GM23338 (cell line): ENCODE results near the gene CCR5. TPM values are rescaled to one million over a fixed set of nuclear protein-coding genes. Genes with fewer than 3 reads are reported as not detected.

Source experiments
- ATAC-seq: fragments of 200-7000 bp; cut with Tn5 transposase; 3 replicates; pipeline ENCODE4 v1.9.1; 2020
- DNase-seq: peaks from one replicate; pipeline ENCODE4 v3.0.0-alpha.2; 2015; ENCODE audit warnings: low spot score
- H2AFZ ChIP-seq: fragments of 200-600 bp; sonication (generic); 2 replicates; pipeline ENCODE4 v1.8.0; 2016; ENCODE audit warnings: antibody characterized with exemption, mild to moderate bottlenecking, moderate library complexity
- H3F3A ChIP-seq: fragments of 200-600 bp; sonication (generic); replicated peaks from 2 replicates; pipeline ENCODE4 v1.8.0; 2017; ENCODE audit warnings: antibody characterized with exemption, mixed run types, low read depth
- H3K27ac ChIP-seq: fragments of 200-600 bp; sonication (generic); 2 replicates; pipeline ENCODE4 v1.6.1; 2016; ENCODE audit warnings: low read depth
- H3K27me3 ChIP-seq: fragments of 200-600 bp; sonication (generic); 2 replicates; pipeline ENCODE4 v1.8.0; 2016; ENCODE audit warnings: mild to moderate bottlenecking, mixed run types, moderate library complexity; ENCODE audit not compliant: insufficient read depth
- H3K36me3 ChIP-seq: fragments of 200-600 bp; sonication (generic); 2 replicates; pipeline ENCODE4 v1.8.0; 2016; ENCODE audit warnings: mild to moderate bottlenecking; ENCODE audit not compliant: insufficient read depth
- H3K4me1 ChIP-seq: fragments of 200-600 bp; sonication (generic); 2 replicates; pipeline ENCODE4 v1.8.0; 2016; ENCODE audit warnings: mild to moderate bottlenecking, moderate library complexity; ENCODE audit not compliant: insufficient read depth
- H3K4me2 ChIP-seq: fragments of 200-600 bp; sonication (generic); 2 replicates; pipeline ENCODE4 v1.7.1; 2017; ENCODE audit warnings: mixed run types
- H3K4me3 ChIP-seq: fragments of 200-600 bp; sonication (generic); 2 replicates; pipeline ENCODE4 v1.6.1; 2016; ENCODE audit warnings: mixed run types
- H3K79me2 ChIP-seq: fragments of 200-600 bp; sonication (generic); replicated peaks from 2 replicates; pipeline ENCODE4 v1.8.0; 2017; ENCODE audit warnings: mild to moderate bottlenecking; ENCODE audit not compliant: insufficient read depth
- H3K9me2 ChIP-seq: fragments of 200-600 bp; sonication (generic); 2 replicates; pipeline ENCODE4 v1.8.0; 2017; ENCODE audit not compliant: insufficient read depth
- H4K20me1 ChIP-seq: fragments of 200-600 bp; sonication (generic); replicated peaks from 2 replicates; pipeline ENCODE4 v1.8.0; 2017; ENCODE audit warnings: mild to moderate bottlenecking; ENCODE audit not compliant: insufficient read depth
- H3K27ac Mint-ChIP-seq: 2 replicates; pipeline ENCODE4 v1.8.0; 2020; ENCODE audit warnings: inconsistent platforms, mild to moderate bottlenecking, moderate library complexity, mixed read lengths
- H3K27me3 Mint-ChIP-seq: 3 replicates; pipeline ENCODE4 v1.8.0; 2022; ENCODE audit warnings: low read depth, mild to moderate bottlenecking, moderate library complexity, mixed read lengths, inconsistent platforms; ENCODE audit not compliant: insufficient read depth, poor library complexity
- H3K36me3 Mint-ChIP-seq: 3 replicates; pipeline ENCODE4 v1.8.0; 2021; ENCODE audit warnings: low read depth, mild to moderate bottlenecking, inconsistent platforms, moderate library complexity, mixed read lengths
- H3K4me1 Mint-ChIP-seq: 3 replicates; pipeline ENCODE4 v1.8.0; 2020; ENCODE audit warnings: mild to moderate bottlenecking, inconsistent platforms, mixed read lengths
- H3K4me3 Mint-ChIP-seq: 3 replicates; pipeline ENCODE4 v1.8.0; 2021; ENCODE audit warnings: moderate library complexity, mild to moderate bottlenecking, inconsistent platforms, mixed read lengths
- H3K9me3 Mint-ChIP-seq: 3 replicates; pipeline ENCODE4 v1.8.0; 2020; ENCODE audit warnings: moderate library complexity, mild to moderate bottlenecking, inconsistent platforms, mixed read lengths
- POLR2AphosphoS5 ChIP-seq: IDR thresholded peaks from 2 replicates; pipeline ENCODE4 v1.6.1; 2016; ENCODE audit warnings: antibody characterized with exemption, low read depth
- REST ChIP-seq: IDR thresholded peaks from one replicate; pipeline ENCODE4 v1.6.1; 2018; ENCODE audit warnings: antibody characterized with exemption; ENCODE audit not compliant: unreplicated experiment
- ZNF462 ChIP-seq: fragments of 250-450 bp; sonication (Bioruptor Pico); IDR thresholded peaks from 2 replicates; pipeline ENCODE4 v1.5.0; 2020; ENCODE audit warnings: mild to moderate bottlenecking, moderate library complexity
- polyA plus RNA-seq: library from polyadenylated mRNA; unstranded; fragments of >200 nt; fragmentation: Nextera tagmentation; extraction: Ambion mirVana; gene quantifications from 2 replicates; pipeline ENCODE4 v1.2.1, GENCODE V29; 2016
- total RNA-seq: library from RNA; depleted of rRNA; stranded (reverse); fragments of >200 nt; shearing (Covaris generic); gene quantifications from 2 replicates; pipeline ENCODE4 v1.2.3, GENCODE V29; 2014
- TF ChIP-seq, protein P1 (sequence below), 2 experiments: fragments of 200-600 bp in 1 of 2; sonication (generic) in 1 of 2; conservative IDR thresholded peaks; 2 replicates each; pipeline versions ENCODE4 v1.5.1 to v1.6.1; 2016 to 2017; ENCODE audit warnings: antibody characterized with exemption in 2 of 2, low read depth in 2 of 2, mild to moderate bottlenecking in 2 of 2, moderate library complexity in 1 of 2

The CCR5 gene
- total and polyA plus RNA-seq, 2 experiments from 2014 or later, result not detected

GRCh38 chr3:46369675-46370132 is 1.0 kb upstream of the CCR5 start (continued):
- TF ChIP-seq, protein P1, sequence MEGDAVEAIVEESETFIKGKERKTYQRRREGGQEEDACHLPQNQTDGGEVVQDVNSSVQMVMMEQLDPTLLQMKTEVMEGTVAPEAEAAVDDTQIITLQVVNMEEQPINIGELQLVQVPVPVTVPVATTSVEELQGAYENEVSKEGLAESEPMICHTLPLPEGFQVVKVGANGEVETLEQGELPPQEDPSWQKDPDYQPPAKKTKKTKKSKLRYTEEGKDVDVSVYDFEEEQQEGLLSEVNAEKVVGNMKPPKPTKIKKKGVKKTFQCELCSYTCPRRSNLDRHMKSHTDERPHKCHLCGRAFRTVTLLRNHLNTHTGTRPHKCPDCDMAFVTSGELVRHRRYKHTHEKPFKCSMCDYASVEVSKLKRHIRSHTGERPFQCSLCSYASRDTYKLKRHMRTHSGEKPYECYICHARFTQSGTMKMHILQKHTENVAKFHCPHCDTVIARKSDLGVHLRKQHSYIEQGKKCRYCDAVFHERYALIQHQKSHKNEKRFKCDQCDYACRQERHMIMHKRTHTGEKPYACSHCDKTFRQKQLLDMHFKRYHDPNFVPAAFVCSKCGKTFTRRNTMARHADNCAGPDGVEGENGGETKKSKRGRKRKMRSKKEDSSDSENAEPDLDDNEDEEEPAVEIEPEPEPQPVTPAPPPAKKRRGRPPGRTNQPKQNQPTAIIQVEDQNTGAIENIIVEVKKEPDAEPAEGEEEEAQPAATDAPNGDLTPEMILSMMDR (conservative IDR thresholded peaks at IDR 0.05; ENCODE audit: low read depth in 2 of 2), result no peak

DNA sequence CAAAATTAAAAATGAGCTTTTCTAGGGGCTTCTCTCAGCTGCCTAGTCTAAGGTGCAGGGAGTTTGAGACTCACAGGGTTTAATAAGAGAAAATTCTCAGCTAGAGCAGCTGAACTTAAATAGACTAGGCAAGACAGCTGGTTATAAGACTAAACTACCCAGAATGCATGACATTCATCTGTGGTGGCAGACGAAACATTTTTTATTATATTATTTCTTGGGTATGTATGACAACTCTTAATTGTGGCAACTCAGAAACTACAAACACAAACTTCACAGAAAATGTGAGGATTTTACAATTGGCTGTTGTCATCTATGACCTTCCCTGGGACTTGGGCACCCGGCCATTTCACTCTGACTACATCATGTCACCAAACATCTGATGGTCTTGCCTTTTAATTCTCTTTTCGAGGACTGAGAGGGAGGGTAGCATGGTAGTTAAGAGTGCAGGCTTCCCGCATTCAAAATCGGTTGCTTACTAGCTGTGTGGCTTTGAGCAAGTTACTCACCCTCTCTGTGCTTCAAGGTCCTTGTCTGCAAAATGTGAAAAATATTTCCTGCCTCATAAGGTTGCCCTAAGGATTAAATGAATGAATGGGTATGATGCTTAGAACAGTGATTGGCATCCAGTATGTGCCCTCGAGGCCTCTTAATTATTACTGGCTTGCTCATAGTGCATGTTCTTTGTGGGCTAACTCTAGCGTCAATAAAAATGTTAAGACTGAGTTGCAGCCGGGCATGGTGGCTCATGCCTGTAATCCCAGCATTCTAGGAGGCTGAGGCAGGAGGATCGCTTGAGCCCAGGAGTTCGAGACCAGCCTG is 984 bp downstream of the CCR5 start:
- Histone ChIP-seq H3K79me2 (no peaks in the 10 kb centered on the region), H3F3A (no peaks in the 10 kb centered on the region), H3K27me3 (no peaks in the 10 kb centered on the region), H4K20me1 (no peaks in the 10 kb centered on the region; the same call in none of the 2 replicates), H3K36me3 (no peaks in the 10 kb centered on the region), H3K4me3 (no peak overlapping the region), H3K9me2 (no peaks in the 10 kb centered on the region), H3K27ac (no peak overlapping the region), H2AFZ (no peak overlapping the region), H3K4me1 (peaks cover 8% of the 10 kb centered on the region), H3K4me2 (no peak overlapping the region)
- no peaks in the 10 kb centered on the region; the same call in 2 of the 3 replicates for H3K36me3 Mint-ChIP-seq
- no peak for ATAC-seq
- no peak for DNase-seq
- H3K27ac Mint-ChIP-seq, result no peak overlapping the region
- H3K9me3 Mint-ChIP-seq, result no peaks in the 10 kb centered on the region
- no peak overlapping the region for H3K4me3 Mint-ChIP-seq
- TF ChIP-seq, protein P1 (conservative IDR thresholded peaks at IDR 0.05; ENCODE audit: low read depth in 2 of 2), result no peak
- TF ChIP-seq REST (no peak), ZNF462 (no peak), POLR2AphosphoS5 (no peak)
- H3K27me3 Mint-ChIP-seq, result no peaks in the 10 kb centered on the region
- H3K4me1 Mint-ChIP-seq, result peaks cover 17% of the 10 kb centered on the region
